ENCODE results near the gene KRTAP10-3.
"Not testable (repeated sequence)": the region's sequence is repeated elsewhere in the genome, so short reads cannot be mapped to it uniquely, and the experiment has no call there.

KRTAP10-3 gene

GRCh38 chr21:44564886-44565598 lies 6.4 kb upstream of the KRTAP10-3 start:
- H3K4me2 ChIP-seq (ENCODE audit: insufficient read depth, low read length, poor library complexity, severe bottlenecking): no peak overlapping the region
- H2BK15ac ChIP-seq (ENCODE audit: low read length): no peak overlapping the region
- H3K4ac ChIP-seq (ENCODE audit: low read length): no peak overlapping the region
- no peak overlapping the region for H3K18ac ChIP-seq (ENCODE audit: low read length)
- no peaks in the 10 kb centered on the region for H3K9me3 ChIP-seq (replicated peaks in 1 of 2; ENCODE audit: control insufficient read depth in 2 of 2, insufficient read depth in 1 of 2, low read depth in 1 of 2, low read length in 2 of 2)
- no peak overlapping the region for H3K27ac ChIP-seq (replicated peaks; ENCODE audit: low read length)
- H2BK12ac ChIP-seq (ENCODE audit: low read length): no peak overlapping the region
- H4K91ac ChIP-seq (ENCODE audit: low read depth, low read length, poor library complexity): no peak overlapping the region
- no CpG with 5 or more reads among the region's 1 CpG for WGBS, 2 donors (ENCODE audit: extremely low coverage in 2 of 2, insufficient read length in 2 of 2, insufficient replicate concordance in 1 of 2)
- no peaks in the 10 kb centered on the region for H3K36me3 ChIP-seq (replicated peaks in 1 of 2; ENCODE audit: control insufficient read depth in 2 of 2, insufficient read depth in 2 of 2, low read length in 2 of 2)
- H2BK5ac ChIP-seq (ENCODE audit: low read length): no peak overlapping the region
- H2BK120ac ChIP-seq (ENCODE audit: low read depth, low read length): no peak overlapping the region
- no peaks in the 10 kb centered on the region for H3K4me1 ChIP-seq (ENCODE audit: control insufficient read depth in 2 of 2, insufficient read depth in 1 of 2, low read depth in 1 of 2, low read length in 2 of 2)
- no peak overlapping the region for H3K14ac ChIP-seq (ENCODE audit: low read length)
- no peak overlapping the region for H2AK5ac ChIP-seq (ENCODE audit: low read depth, low read length)
- no peak for DNase-seq (ENCODE audit: low spot score)
- H2AFZ ChIP-seq (ENCODE audit: low read length): no peak overlapping the region
- H3K79me1 ChIP-seq (ENCODE audit: low read depth, low read length): no peaks in the 10 kb centered on the region
- no peak overlapping the region for H3K9ac ChIP-seq (ENCODE audit: low read depth, low read length, poor library complexity)
- H3K23ac ChIP-seq (ENCODE audit: low read depth, low read length, poor library complexity): no peak overlapping the region
- H3K27me3 ChIP-seq (ENCODE audit: control insufficient read depth in 3 of 3, insufficient read depth in 3 of 3, low read depth in 1 of 3, low read length in 3 of 3): no peaks in the 10 kb centered on the region
- no peak overlapping the region for H4K8ac ChIP-seq (ENCODE audit: low read depth, low read length)
- H3K4me3 ChIP-seq (ENCODE audit: low read length in 2 of 2): no peak overlapping the region

GRCh38 chr21:44564099-44564498 lies 5.5 kb upstream of the KRTAP10-3 start:
- Histone ChIP-seq H2BK12ac (ENCODE audit: low read length) (no peak overlapping the region), H2AFZ (ENCODE audit: low read length) (no peak overlapping the region), H4K91ac (ENCODE audit: low read depth, low read length, poor library complexity) (no peak overlapping the region), H2AK5ac (ENCODE audit: low read depth, low read length) (no peak overlapping the region), H3K36me3 (replicated peaks in 1 of 2; ENCODE audit: control insufficient read depth in 2 of 2, insufficient read depth in 2 of 2, low read length in 2 of 2) (no peaks in the 10 kb centered on the region), H3K18ac (ENCODE audit: low read length) (no peak overlapping the region), H3K4me1 (ENCODE audit: control insufficient read depth in 2 of 2, insufficient read depth in 1 of 2, low read depth in 1 of 2, low read length in 2 of 2) (no peaks in the 10 kb centered on the region), H3K4ac (ENCODE audit: low read length) (no peak overlapping the region), H2BK15ac (ENCODE audit: low read length) (no peak overlapping the region), H3K79me1 (ENCODE audit: low read depth, low read length) (no peaks in the 10 kb centered on the region), H3K14ac (ENCODE audit: low read length) (no peak overlapping the region), H3K27me3 (ENCODE audit: control insufficient read depth in 3 of 3, insufficient read depth in 3 of 3, low read depth in 1 of 3, low read length in 3 of 3) (no peaks in the 10 kb centered on the region), H3K9ac (ENCODE audit: low read depth, low read length, poor library complexity) (no peak overlapping the region), H3K23ac (ENCODE audit: low read depth, low read length, poor library complexity) (no peak overlapping the region), H3K4me3 (ENCODE audit: low read length in 2 of 2) (no peak overlapping the region), H3K27ac (replicated peaks; ENCODE audit: low read length) (no peak overlapping the region), H4K8ac (ENCODE audit: low read depth, low read length) (no peak overlapping the region), H2BK120ac (ENCODE audit: low read depth, low read length) (no peak overlapping the region), H3K9me3 (replicated peaks in 1 of 2; ENCODE audit: control insufficient read depth in 2 of 2, insufficient read depth in 1 of 2, low read depth in 1 of 2, low read length in 2 of 2) (no peaks in the 10 kb centered on the region), H2BK5ac (ENCODE audit: low read length) (no peak overlapping the region), H3K4me2 (ENCODE audit: insufficient read depth, low read length, poor library complexity, severe bottlenecking) (no peak overlapping the region)
- DNase-seq (ENCODE audit: low spot score): no peak
- no CpG with 5 or more reads among the region's 1 CpG for WGBS, 2 donors (ENCODE audit: extremely low coverage in 2 of 2, insufficient read length in 2 of 2, insufficient replicate concordance in 1 of 2)

GRCh38 chr21:44558329-44558675 lies 293 bp downstream of the KRTAP10-3 start:
- H3K23ac ChIP-seq (ENCODE audit: low read depth, low read length, poor library complexity); H4K91ac ChIP-seq (ENCODE audit: low read depth, low read length, poor library complexity); H2AFZ ChIP-seq (ENCODE audit: low read length); H3K4ac ChIP-seq (ENCODE audit: low read length); H3K4me1 ChIP-seq (ENCODE audit: control insufficient read depth in 2 of 2, insufficient read depth in 1 of 2, low read depth in 1 of 2, low read length in 2 of 2); H3K79me1 ChIP-seq (ENCODE audit: low read depth, low read length); H3K9me3 ChIP-seq (replicated peaks in 1 of 2; ENCODE audit: control insufficient read depth in 2 of 2, insufficient read depth in 1 of 2, low read depth in 1 of 2, low read length in 2 of 2); H3K36me3 ChIP-seq (replicated peaks in 1 of 2; ENCODE audit: control insufficient read depth in 2 of 2, insufficient read depth in 2 of 2, low read length in 2 of 2); H3K4me3 ChIP-seq (ENCODE audit: low read length in 2 of 2); DNase-seq (ENCODE audit: low spot score); H2BK120ac ChIP-seq (ENCODE audit: low read depth, low read length); H3K27me3 ChIP-seq (ENCODE audit: control insufficient read depth in 3 of 3, insufficient read depth in 3 of 3, low read depth in 1 of 3, low read length in 3 of 3); H3K4me2 ChIP-seq (ENCODE audit: insufficient read depth, low read length, poor library complexity, severe bottlenecking); H3K27ac ChIP-seq (replicated peaks; ENCODE audit: low read length); H2BK5ac ChIP-seq (ENCODE audit: low read length): not testable (repeated sequence)
- Histone ChIP-seq H2BK15ac (ENCODE audit: low read length) (peak overlapping the region; percentile 6), H3K18ac (ENCODE audit: low read length) (peak overlapping the region; percentile 90), H2AK5ac (ENCODE audit: low read depth, low read length) (peak overlapping the region; percentile 49), H2BK12ac (ENCODE audit: low read length) (peak overlapping the region; percentile 88), H3K9ac (ENCODE audit: low read depth, low read length, poor library complexity) (peak overlapping the region; percentile 60), H4K8ac (ENCODE audit: low read depth, low read length) (peak overlapping the region; percentile 79), H3K14ac (ENCODE audit: low read length) (peak overlapping the region; percentile 92)
- WGBS, 2 donors (ENCODE audit: extremely low coverage in 2 of 2, insufficient read length in 2 of 2, insufficient replicate concordance in 1 of 2): no CpG with 5 or more reads among the region's 10 CpGs

DNA sequence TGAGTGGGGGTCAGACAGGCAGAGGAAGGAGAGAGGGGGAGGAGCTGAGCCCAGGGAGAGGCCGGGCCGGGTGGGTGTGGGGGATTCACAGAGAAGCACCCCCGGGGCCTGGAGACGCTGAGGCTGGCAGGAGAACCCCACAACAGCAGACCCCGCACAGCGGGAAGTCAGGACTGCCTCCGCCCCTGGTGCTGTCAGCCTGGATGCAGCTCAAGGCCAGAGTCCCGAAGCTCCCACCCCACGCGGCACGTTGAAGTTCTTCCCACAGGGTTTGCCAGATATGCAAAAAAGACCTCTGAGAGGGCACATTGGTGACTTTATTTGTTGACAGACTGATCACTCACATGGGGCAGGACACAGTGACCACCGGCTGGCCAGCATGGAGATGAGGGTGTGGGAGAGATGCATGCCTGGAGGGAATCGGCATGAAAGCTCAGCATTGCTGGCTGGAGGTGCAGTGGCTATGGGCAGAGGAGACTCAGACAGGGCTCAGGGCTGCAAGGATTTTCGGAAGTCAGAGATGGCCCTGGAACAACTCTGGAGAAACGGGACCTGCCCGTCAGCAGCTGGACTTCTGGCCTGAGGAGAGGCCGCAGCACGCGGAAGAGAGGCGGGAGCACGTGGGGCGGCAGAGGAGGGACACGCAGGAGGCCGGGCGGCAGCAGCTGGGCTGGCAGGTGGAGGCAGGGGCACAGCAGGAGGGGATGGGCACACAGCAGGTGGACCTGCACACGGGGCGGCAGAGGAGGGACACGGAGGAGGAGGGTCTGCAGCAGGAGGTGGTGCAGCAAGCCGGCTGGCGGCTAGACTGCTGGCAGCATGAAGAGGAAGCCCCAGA lies 885 bp downstream of the KRTAP10-3 start:
- H3K4me1 ChIP-seq (ENCODE audit: control insufficient read depth in 2 of 2, insufficient read depth in 1 of 2, low read depth in 1 of 2, low read length in 2 of 2): peaks cover 2 to 5% of the 10 kb centered on the region in 2 donors
- peak overlapping the region; percentile 67 for H3K9ac ChIP-seq (ENCODE audit: low read depth, low read length, poor library complexity)
- no peak overlapping the region for H2AFZ ChIP-seq (ENCODE audit: low read length)
- H2BK12ac ChIP-seq (ENCODE audit: low read length): peak overlapping the region; percentile 88
- no peak overlapping the region for H2BK5ac ChIP-seq (ENCODE audit: low read length)
- no peak for DNase-seq (ENCODE audit: low spot score)
- H4K8ac ChIP-seq (ENCODE audit: low read depth, low read length): peak overlapping the region; percentile 79
- H3K4me3 ChIP-seq (ENCODE audit: low read length in 2 of 2): no peak overlapping the region
- H2AK5ac ChIP-seq (ENCODE audit: low read depth, low read length): peak overlapping the region; percentile 49
- H2BK15ac ChIP-seq (ENCODE audit: low read length): peak overlapping the region; percentile 6
- H4K91ac ChIP-seq (ENCODE audit: low read depth, low read length, poor library complexity): no peak overlapping the region
- peak overlapping the region; percentile 90 for H3K18ac ChIP-seq (ENCODE audit: low read length)
- no peak overlapping the region for H3K23ac ChIP-seq (ENCODE audit: low read depth, low read length, poor library complexity)
- no CpG with 5 or more reads among the region's 30 CpGs for WGBS, 2 donors (ENCODE audit: extremely low coverage in 2 of 2, insufficient read length in 2 of 2, insufficient replicate concordance in 1 of 2)
- H3K9me3 ChIP-seq (replicated peaks in 1 of 2; ENCODE audit: control insufficient read depth in 2 of 2, insufficient read depth in 1 of 2, low read depth in 1 of 2, low read length in 2 of 2): no peaks in the 10 kb centered on the region
- H3K4ac ChIP-seq (ENCODE audit: low read length): peak overlapping the region; percentile 68
- no peaks in the 10 kb centered on the region for H3K36me3 ChIP-seq (replicated peaks in 1 of 2; ENCODE audit: control insufficient read depth in 2 of 2, insufficient read depth in 2 of 2, low read length in 2 of 2)
- H3K27me3 ChIP-seq (ENCODE audit: control insufficient read depth in 3 of 3, insufficient read depth in 3 of 3, low read depth in 1 of 3, low read length in 3 of 3): no peaks in the 10 kb centered on the region
- H2BK120ac ChIP-seq (ENCODE audit: low read depth, low read length): peak overlapping the region; percentile 54
- H3K27ac ChIP-seq (replicated peaks; ENCODE audit: low read length): no peak overlapping the region
- H3K79me1 ChIP-seq (ENCODE audit: low read depth, low read length): no peaks in the 10 kb centered on the region
- peak overlapping the region; percentile 92 for H3K14ac ChIP-seq (ENCODE audit: low read length)
- H3K4me2 ChIP-seq (ENCODE audit: insufficient read depth, low read length, poor library complexity, severe bottlenecking): no peak overlapping the region
